ENCODE measurements around the gene PIK3C2A.
"Not testable (repeated sequence)": the region's sequence is repeated elsewhere in the genome, so short reads cannot be mapped to it uniquely, and the experiment has no call there.

Gene PIK3C2A, protein sequence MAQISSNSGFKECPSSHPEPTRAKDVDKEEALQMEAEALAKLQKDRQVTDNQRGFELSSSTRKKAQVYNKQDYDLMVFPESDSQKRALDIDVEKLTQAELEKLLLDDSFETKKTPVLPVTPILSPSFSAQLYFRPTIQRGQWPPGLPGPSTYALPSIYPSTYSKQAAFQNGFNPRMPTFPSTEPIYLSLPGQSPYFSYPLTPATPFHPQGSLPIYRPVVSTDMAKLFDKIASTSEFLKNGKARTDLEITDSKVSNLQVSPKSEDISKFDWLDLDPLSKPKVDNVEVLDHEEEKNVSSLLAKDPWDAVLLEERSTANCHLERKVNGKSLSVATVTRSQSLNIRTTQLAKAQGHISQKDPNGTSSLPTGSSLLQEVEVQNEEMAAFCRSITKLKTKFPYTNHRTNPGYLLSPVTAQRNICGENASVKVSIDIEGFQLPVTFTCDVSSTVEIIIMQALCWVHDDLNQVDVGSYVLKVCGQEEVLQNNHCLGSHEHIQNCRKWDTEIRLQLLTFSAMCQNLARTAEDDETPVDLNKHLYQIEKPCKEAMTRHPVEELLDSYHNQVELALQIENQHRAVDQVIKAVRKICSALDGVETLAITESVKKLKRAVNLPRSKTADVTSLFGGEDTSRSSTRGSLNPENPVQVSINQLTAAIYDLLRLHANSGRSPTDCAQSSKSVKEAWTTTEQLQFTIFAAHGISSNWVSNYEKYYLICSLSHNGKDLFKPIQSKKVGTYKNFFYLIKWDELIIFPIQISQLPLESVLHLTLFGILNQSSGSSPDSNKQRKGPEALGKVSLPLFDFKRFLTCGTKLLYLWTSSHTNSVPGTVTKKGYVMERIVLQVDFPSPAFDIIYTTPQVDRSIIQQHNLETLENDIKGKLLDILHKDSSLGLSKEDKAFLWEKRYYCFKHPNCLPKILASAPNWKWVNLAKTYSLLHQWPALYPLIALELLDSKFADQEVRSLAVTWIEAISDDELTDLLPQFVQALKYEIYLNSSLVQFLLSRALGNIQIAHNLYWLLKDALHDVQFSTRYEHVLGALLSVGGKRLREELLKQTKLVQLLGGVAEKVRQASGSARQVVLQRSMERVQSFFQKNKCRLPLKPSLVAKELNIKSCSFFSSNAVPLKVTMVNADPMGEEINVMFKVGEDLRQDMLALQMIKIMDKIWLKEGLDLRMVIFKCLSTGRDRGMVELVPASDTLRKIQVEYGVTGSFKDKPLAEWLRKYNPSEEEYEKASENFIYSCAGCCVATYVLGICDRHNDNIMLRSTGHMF (N-terminal part only)

DNA sequence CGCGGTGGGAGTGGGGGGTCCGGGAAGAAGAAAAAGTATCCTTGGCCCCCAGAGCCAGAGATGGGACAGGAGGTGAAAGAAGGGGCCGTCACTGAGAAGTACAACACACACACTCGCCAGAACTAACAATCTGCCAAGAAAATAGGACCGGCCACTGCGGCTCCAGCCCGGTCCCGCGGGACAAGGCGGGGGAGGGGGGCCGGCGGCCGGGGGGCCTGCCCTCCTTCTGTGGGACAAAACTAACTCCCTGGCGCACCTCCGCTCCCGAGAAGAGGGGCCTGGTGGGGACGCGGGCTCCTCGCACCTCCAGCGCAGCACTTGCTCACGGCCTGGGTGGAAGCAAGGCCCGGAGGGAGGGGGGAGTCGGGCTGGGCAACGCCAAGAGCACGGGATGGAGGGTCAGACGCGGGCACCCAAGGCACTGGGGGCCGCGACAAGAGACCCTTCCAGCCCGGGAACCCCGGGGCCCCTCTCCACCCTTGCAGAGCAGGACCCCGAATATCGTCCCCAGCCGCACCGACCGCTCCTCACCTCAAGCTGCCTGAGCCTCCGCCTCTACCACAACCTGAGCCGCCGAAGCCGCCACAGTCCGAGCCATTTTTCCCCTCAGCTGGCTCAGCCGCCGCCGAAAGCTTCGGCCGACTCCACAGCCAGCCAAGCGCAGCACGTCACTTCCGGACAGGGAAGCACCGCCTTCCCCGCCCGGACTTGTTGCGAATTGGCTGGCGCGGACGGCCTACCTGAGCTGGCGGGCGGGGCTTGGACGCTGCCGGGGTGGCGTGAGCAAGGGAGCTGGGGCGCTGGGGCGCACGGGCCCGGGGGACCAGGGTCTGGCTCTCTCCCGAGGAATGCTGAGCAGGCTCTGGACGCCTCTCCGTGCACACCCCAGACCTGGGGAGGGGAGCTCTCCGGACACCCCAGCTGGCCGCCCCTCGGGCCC, at the start of gene PIK3C2A:
PIK3C2A (minus strand) TSS at position 670 of the 940 bp plus-strand sequence. CDS start 38,245 bp downstream, outside the sequence.
- peak; percentile 97 for DNase-seq

DNA sequence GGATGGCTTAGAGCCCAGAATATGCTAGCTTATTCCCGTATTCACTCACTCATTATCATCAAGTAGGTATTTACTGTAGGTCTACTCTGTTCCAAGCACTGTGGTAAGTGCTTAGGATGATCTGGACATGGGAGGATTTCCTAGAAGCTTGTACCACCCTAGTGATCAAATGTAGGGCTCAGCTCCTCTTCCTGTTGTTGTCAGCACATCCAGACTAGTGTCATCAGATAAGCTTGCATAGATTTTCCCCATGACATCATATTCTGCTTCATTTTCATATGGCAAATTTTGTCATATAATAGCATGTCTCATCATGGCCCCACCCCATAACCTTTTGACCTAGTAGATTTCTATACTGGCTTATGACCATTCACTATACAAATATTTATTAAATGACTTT, 49.4 kb upstream of the PIK3C2A start:
- DNase-seq = no peak

DNA sequence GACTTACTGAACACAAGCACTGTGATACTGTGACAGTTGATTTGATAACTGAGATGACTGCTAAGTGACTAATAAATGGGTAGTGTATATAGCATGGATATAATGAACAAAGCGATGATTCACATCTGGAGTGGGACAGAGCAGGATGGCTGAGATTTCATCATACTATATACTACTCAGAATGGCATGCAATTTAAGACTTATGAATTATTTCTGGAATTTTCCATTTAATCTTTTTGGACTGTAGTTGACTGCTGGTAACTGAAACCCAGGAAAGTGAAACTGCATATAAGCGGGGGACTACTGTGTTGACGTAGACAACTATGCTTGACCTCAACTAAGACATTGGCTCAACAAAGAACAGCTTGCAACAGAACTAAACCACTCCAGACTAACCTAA, 48.7 kb upstream of the PIK3C2A start:
- DNase-seq = no peak

DNA sequence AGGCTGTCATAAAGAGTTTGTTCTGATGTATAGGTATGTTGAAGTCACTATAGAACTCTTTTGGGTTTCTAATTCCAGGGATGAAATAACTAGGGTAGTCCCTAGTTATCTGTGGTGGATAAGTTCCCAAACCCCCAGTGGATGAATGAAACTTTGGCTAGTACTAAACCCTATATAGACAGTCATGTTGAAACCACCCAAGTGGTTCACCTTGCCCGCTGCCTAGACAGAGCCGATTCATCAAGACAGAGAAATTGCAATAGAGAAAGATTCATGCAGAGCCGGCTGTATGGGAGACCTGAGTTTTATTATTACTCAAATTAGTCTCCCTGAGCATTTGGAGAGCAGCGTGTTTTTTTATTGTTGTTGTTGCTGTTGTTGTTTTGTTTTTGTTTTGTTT, 44.9 kb upstream of the PIK3C2A start:
- DNase-seq = no peak

DNA sequence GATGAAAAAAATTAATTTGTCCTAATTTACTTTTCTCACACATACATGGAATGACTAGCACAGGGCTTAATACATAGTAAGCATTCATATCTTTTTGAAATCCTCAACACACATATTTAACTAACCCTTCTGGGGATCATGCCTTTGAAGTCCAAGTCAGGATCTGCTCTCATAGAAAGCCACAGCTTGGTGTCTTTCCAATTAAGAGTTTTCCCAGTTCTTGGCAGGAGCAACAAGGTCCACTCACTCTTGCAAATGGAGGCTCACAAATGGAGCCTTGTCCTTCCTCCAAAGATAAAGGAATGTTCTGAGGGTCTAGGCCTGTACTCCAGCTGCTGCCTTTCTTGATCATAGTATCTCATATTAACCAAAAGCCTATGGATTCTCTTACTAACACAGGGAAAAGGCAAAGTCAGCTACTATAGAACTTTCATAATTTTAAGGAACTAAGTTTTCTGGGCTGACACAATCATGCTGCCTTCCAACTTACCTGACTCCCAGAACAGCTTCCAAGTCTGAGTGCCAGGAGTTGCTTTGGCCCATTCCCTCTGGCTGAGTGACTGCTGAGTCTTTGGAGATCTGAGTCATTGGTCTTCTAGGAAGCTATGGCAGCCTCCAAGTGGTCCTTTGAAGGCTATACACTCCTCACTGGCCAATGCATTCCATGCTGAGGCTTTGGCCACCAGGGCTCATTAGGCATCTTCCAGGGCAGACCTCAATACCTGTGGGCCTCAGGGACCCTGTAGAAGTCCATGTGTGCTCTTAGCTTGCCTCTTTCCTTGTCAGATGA, 43.0 kb upstream of the PIK3C2A start:
- no peak for DNase-seq

DNA sequence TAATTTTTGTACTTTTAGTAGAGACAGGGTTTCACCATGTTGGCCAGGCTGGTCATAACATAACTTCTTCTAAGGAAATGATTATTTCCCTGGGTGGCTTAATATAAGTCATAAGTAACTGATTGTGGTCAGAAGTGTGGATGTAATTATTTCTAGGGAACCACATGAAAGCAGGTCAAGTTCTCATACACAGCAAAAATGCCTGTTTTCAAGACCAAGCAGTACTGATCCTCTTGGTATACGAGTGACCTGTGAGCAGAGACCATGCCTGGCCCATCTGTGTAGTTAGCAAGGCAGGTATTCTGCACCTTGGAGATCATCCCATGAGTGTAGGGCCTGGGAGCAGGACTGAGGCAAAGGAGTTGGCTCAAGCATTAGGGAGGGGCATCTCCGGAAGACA, 36.3 kb upstream of the PIK3C2A start:
- no peak for DNase-seq

DNA sequence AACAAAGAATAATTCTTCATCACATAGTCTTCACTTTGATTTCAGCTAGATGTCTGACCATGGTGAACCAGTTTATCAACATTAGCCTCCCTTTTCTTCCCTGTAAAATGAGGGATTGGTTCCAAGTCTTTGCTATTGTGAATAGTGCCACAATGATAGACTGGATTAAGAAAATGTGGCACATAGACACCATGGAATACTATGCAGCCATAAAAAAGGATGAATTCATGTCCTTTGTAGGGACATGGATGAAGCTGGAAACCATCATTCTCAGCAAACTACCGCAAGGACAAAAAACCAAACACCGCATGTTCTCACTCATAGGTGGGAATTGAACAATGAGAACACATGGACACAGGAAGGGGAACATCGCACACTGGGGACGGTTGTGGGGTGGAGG, 35.2 kb upstream of the PIK3C2A start:
- not testable (repeated sequence) for DNase-seq

DNA sequence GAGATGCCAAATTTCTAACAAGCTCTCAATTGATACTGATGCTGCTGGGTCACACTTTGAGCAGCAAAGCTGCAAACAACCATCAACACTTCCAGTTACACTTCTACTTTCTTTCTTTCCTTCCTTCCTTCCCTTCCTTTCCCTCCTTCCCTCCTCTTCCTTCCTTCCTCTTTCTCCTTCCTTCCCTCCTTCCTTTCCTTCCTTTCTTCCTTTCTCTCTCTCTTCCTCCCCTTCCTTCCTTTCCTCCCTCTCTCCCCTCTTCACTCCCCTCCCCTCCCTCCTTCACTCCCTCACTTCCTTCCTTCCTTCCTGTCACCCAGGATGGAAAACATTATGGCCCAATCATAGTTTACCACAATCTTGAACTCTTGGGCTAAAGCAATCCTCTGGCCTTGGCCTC, 33.0 kb upstream of the PIK3C2A start:
- DNase-seq = no peak

DNA sequence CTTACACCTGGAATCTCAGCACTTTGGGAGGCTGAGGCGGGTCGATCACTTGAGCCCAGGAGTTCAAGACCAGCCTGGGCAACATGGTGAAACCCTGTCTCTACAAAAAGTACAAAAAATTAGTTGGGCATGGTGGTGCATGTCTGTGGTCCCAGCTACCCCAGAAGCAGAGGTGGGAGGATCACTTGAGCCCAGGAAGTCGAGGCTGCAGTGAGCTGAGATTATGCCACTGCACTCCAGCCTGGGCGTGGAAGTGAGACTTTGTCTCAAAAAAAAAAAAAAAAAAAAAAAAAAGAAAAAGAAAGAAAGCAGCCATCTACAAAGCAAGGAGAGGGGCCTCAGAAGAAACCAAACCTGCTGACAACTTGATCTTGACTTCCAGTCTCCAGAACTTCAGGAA, 32.1 kb upstream of the PIK3C2A start:
- DNase-seq = not testable (repeated sequence)

DNA sequence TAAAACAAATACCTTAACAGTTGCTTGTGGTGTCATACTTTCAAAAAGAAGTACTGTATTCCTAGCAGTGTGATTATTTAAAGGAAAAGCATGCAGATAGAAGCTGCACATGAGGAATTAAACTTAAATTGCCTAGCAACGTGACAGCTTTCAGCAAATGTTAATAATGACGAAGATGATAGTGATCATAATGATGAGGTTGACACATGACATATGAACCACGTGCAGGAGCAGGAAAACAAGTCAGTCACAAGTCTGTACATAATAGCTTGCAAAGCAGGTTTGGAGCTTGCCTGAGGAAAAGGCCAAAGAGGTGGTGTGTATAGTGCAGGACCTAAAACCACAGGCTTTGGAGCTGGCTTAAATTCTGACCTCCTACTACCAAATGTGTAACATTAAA, 30.6 kb upstream of the PIK3C2A start:
- no peak for DNase-seq

DNA sequence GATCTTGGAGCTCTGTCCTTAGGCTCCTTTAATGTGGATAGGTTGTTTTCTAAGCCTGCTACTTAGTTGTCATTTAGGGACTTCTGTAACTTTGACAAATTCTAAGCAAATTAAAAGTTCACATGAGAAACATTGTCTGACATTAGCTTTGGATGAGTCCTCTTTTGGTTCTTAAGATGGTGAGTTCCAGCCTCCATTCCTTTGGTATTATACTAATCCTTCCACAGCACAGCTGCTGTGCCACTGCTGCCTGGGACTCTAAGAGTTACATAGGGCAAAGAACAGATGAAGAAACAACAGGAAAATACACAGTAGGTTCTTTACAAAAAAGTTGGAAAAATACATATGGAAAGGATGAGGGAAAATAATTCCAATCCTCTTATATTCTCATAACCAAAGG, 25.3 kb upstream of the PIK3C2A start:
- no peak for DNase-seq

DNA sequence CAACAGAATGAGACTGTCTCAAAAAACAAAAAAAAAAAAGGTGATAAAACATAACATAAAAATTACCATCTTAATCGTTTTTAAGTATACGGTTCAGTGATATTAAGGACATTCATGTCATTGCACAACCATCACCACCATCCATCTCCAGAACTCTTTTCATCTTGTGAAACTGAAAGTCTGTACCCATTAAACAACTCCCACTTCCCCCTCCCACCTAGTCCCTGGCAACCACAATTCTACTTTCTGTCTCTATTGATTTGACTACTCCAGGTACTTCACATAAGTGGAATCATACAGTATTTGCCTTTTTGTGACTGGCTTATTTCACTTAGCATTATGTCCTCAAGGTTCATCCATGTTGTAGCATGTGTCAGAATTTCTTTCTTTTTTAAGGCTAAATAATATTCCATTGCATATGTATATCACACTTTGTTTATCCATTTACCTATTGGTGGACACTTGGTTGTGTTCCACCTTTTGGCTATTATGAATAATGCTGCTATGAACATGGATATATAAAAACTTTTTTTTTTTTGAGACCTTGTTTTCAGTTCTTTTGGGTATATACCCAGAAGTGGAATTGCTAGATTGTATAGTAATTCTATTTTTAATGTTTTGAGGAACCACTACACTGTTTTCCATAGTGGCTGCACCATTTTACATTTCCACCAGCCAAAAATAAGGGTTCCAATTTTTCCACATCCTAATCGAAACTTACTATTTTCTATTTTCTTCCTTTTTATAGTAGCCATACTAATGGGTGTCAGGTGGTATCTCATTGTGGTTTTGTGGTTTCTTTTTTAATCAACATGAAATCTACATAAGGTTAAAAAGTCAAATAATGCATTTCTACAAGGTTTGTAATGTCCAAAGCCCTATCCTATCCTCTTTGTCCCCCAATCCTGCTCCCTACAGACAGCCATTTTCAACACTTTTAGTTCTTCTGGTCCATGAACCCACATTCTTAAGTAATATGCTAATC, 23.4 kb upstream of the PIK3C2A start:
- DNase-seq = peak; percentile 17

DNA sequence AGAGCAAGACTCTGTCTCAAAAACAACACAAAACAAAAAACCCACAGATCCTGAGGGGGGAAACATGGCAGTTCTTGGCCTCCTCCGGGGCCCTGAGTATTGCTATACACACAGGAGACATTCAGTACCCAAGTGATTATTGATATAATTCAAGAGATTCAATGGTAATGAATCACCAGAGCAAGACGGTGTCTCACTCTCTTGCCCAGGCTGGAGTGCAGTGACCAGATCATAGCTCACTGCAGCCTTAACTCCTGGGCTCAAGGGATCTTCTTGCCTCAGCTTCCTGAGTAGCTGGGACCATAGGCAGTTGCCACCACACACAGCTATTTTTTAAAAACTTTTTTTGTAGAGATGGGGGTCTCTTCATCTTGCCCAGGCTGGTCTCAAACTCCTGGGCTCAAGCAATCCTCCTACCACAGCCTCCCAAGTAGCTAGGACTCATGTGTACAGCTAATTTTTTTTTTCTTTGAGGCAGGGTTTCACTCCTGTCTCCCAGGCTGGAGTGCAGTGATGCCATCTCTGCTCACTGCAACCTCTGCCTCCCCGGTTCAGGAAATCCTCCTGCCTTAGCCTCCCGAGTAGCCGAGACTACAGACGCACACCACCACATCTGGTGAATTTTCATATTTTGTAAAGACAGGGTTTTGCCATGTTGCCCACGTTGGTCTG, 21.8 kb upstream of the PIK3C2A start:
- DNase-seq = no peak

DNA sequence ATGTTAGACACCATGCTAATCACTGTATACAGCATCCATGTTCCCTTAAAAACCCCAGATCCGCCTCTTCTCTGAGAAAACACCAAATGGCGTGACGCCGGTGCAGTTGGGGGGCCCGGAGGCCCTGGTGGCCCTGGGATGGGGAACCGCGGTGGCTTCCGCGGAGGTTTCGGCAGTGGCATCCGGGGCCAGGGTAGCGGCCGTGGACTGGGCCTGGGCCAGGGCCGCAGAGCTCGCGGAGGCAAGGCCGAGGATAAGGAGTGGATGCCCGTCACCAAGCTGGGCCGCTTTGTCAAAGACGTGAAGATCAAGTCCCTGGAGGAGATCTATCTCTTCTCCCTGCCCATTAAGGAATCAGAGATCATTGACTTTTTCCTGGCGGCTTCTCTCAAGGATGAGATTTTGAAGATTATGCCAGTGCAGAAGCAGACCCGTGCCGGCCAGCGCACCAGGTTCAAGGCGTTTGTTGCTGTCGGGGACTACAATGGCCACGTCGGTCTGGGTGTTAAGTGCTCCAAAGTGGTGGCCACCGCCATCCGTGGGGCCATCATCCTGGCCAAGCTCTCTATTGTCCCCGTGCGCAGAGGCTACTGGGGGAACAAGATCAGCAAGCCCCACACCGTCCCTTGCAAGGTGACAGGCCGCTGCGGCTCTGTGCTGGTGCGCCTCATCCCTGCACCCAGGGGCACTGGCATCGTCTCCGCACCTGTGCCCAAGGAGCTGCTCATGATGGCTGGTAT, 20.6 kb upstream of the PIK3C2A start:
- not testable (repeated sequence) for DNase-seq

DNA sequence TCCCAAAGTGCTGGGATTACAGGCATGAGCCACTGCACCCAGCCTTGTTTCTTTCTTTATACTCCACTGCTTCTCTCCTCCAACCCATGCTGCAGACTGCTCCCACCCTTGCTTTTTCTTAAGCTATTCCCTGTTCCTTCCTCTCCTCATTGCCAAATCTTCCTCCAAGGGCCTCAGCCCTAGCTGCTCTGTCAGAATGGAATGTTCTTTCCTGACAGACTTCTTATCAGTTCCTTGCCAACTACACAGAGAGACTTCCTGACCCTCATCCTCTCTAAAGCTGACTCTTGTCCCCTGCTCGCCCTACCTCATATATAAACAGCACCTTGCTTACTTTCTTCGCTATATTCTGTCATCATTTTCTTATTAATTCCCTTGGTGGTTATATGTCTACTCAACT, 16.9 kb upstream of the PIK3C2A start:
- no peak for DNase-seq

DNA sequence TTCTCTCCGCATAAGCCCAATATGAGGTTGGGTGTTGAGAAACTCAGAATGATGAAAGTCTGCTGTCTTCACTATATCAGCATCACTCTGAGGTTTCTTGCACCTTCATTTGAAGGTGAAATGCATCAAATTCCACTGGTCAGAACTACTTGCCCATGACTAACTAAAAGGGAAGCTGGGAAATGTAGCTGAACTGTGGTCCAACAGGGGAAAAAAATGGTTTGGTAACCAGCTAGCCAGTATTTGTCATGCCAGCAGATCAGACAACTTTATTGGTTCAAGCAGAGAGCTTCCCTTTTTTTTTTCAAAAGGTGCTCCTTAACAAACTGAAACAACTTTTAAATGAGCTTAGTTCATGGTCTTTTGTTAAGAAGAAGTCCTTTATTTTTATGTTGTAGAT, 14.2 kb upstream of the PIK3C2A start:
- no peak for DNase-seq

DNA sequence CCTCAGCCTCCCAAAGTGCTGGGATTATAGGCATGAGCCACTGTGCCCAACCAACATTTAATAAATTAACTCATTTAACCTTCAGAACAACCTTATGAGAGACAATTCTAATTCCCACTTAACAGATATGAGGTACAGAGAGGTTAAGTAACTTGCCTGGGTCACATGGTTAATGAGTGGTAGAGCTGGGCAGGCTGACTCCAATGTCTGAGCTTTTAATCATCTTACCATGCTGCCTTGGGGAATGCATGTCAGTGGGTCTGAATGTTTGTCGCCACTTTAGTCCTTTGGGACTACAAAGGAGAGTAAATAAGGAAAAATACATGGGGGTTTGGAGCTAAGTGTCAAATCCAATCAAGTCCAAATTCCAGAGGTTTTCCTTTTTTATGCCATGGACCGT, 11.2 kb upstream of the PIK3C2A start:
- DNase-seq = no peak

DNA sequence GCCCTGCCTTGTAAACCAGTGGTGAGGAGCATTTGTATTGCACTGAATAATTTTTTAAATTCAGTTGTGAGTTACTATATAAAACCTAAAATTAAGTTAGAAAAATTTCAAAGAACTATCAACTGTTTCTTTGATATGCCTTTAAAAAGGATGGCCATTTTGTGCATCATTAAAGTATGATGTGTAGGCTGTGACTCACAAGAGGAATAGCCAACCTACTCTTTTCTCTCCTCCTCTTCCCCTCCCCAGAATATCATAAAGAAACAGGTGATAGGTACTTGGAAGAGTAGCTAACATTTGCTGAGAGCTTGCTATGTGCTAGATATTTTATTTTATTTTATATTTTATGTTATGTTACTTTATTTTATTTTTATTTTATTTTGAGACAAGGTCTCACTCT, 10.6 kb upstream of the PIK3C2A start:
- no peak for DNase-seq

DNA sequence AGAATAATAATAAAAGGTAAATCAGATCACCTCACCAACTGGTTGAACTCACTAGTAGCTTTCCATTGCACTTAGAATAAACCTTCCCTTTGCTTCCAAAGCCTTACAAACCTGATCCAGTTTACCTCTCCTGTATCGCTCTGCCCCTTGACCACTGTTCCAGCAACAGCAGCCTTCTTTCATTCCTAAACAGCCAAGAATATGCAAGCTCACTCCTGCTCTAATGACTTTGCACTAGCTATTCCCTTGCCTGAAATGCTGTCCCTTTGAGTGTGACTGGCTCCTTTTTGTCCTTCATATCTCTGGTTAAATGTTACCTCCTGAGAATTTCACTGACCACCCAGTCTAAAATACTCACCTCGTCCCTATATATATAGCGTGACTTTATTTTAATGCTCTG, 9.6 kb upstream of the PIK3C2A start:
- no peak for DNase-seq

Measured in CD4-positive, alpha-beta T cell treated with Interleukin-6 for 4 hours (primary cell).